SW 1271 (cell line): Measurements from ENCODE around the gene KICS2.

Source experiments
- DNase-seq, 2 experiments: peaks; one replicate each; lab custom pipeline; 2025; lab: John Stamatoyannopoulos, UW

The KICS2 gene

DNA sequence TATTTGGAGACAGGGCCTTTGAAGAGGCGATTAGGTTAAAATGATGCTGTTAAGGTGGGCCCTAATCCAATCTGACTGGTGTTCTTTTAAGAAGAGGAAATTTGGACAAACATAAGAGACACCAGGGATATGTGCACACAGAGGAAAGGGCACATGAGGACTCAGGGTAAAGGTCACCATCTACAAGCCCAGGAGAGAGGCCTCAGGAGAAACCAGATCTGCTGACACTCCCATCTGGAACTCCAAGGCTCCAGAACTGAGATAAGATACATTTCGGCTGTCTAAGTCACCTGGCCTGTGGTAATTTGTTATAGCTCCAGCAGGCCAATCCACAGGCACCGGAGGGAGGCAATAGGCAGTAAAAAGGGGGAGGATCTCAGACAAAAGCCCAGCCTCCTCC, 48.6 kb downstream of the KICS2 start:
- no peak for DNase-seq
